ENCODE measurements around the gene RAB36.

Gene RAB36

DNA sequence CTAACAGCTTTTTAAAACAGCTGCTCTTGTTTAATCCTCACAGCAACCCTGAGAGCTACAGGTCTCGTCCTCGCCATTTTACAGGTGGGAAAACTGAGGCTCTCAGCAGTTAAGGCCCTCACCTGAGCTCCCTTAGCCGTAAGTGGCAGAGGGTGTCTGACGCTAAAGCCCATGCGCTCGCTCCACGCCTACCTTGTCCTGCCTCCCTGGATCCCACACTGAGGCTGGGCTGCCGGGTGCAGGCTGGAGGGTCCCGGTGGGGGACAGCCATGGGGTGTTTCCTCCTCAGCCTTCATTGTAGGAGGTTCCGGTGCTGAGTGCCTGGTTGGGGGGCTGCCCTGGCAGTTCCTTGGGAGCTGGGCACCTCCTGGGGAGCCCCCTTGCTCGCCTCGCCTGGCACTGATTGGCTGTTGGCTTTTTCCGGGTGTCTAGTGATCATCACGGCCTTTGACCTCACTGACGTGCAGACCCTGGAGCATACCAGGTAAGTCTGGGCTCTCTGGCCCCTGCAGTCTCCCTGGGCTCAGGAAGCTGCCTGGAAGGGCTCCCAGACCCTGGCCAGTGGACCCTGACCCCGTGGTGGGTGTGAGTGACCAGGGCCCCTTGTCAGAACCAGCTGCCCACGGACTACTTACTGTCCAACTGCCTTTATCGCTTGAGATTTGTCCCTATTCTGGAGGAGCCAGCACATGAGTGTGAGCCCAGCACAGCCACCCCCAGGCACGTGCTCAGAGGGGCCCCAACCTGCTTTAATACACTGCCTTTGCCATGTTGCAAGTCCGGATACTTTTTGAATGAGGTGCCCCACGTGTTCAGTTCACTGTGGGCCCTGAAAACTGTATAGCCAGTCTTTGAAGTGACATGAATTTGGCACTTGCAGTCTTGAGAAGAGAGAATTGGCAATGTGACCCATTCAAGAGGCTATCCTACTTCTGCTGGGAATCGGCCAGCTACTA is 12.6 kb downstream of the RAB36 start:
- DNase-seq (ENCODE audit: low read depth in 1 of 2, low spot score in 1 of 2), result no peak

DNA sequence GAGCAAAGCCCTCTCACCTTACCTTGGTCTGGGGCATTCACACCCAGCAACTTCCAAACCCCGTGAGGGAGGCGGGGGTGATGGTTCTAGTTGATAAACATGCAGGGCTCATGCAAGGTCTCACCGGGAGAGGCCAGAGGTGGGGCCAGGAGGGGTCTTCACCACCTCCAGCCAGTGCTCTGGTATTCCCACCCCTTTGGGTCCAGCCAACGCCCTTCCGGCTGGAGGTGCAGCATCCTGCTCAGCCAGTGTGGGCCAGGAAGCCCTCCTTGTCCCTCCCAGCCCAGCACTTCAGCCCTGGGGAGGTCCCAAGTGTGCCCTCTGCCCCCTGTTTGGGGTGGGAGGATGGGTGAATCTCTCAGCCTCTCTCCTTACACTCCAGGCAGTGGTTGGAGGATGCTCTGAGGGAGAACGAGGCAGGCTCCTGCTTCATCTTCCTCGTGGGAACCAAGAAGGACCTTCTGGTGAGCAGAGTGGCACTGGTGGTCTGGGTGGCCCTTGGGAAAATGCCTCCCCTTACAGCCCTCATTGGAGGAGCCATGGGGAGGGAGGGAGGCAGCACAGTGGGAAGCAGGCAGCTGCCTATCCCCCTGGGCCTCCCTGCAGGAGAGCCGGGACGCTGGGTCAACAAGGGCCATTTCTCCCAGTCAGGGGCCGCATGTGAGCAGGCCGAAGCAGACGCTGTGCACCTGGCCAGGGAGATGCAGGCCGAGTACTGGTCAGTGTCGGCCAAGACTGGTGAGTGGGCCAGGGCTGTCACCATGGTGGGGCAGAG is 13.4 kb downstream of the RAB36 start:
- no peak for DNase-seq (ENCODE audit: low read depth in 1 of 2, low spot score in 1 of 2)

DNA sequence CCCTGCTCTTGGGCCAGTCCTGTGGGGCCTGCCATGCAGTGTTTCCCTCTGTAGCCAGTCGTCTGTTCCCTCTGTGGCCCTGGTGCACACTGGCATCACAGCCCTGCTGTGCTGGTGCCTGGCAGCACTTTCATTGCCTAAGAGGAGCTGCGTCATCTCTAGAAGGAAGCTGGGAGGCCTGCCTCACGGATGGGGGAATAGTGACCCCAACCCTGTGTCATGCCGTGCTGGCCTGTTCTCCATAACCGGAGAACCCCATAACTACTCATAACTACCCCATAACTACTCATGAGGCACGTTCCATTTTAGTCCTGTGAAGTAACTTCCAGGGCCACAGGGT is 14.0 kb downstream of the RAB36 start:
- DNase-seq (ENCODE audit: low read depth in 1 of 2, low spot score in 1 of 2), result no peak

GRCh38 chr22:23161029-23161428 is 15.8 kb downstream of the RAB36 start:
- no peak for DNase-seq (ENCODE audit: low read depth in 1 of 2, low spot score in 1 of 2)

- DNase-seq (ENCODE audit: low read depth in 1 of 2, low spot score in 1 of 2), result no peak
These were observed 16.3 kb downstream of the RAB36 start for GRCh38 chr22:23161574-23161973.

DNA sequence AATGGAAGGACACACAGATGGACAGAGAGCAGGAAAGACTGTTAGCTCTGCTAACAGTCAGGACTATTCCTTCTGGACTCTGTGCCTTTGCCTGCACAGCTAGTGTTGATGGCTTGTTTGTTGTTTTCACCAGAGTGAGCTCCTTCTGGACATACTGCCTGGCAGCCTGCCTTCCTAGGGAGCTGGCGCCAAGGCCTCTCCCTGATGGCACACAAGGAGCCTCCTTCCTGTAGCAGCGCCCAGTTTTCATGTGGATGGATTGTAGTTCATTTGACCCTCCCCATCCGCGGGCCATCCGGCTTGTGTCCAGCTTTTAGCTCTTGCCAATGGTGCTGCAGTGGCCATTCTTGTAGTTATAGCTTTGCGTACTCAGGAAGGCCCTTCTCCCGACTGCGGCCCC is 18.4 kb downstream of the RAB36 start:
- no peak for DNase-seq (ENCODE audit: low read depth in 1 of 2, low spot score in 1 of 2)

DNA sequence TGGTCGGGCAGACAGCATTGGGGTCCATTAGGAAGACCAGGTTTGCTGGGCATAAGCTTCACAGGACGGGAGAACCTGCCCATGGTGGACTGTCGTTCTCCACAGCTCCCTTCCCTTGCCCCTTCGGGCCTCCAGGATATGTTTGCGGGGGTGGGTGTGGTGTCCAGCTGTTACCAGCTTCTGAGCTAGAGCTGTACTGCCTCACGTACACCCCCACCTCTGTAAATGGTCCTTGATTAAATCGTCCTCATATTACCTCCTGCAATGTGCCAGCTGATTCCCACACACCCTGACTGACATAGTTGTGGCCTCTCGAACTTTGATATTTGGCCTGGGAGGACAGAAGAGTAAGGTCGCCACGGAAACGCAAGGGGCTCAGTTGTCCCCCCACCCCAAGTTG is 18.8 kb downstream of the RAB36 start:
- DNase-seq (ENCODE audit: low read depth in 1 of 2, low spot score in 1 of 2), result no peak

DNA sequence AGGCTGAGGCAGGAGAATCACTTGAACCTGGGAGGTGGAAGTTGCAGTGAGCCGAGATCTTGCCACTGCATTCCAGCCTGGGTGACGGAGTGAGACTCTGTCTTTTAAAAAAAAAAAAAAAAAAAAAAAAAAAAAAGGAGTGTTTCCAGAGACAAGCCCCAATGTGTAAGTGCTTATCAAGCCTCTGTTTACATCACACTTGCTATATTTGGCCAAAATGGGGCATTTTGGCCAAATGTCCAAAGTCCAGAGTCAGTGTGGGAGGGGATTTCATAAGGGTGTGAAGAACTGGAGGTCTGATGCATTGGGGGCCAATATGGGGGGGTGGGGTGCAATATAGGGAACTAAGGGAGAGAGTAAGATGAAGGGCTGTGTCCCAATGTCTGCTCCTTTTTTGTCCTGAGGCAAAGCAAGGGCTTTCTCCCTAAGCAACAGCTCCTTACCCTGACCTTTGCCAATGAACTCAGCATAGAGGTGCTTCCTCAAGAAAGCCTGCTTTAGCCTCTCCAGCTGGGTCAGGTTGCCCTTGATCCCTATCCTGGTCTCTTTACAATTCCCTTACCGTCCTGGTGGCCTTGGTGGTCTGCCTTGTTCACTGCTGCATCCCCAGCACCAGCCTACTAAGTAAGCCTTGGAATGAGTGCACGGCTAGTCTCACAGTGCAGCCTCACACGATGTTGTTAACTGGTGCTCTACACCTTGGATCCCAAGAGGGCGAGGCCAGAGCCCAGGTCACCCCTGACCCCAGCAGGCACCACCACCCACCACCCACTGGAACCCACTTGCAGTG is 21.0 kb downstream of the RAB36 start:
- DNase-seq (ENCODE audit: low read depth in 1 of 2, low spot score in 1 of 2), result no peak

DNA sequence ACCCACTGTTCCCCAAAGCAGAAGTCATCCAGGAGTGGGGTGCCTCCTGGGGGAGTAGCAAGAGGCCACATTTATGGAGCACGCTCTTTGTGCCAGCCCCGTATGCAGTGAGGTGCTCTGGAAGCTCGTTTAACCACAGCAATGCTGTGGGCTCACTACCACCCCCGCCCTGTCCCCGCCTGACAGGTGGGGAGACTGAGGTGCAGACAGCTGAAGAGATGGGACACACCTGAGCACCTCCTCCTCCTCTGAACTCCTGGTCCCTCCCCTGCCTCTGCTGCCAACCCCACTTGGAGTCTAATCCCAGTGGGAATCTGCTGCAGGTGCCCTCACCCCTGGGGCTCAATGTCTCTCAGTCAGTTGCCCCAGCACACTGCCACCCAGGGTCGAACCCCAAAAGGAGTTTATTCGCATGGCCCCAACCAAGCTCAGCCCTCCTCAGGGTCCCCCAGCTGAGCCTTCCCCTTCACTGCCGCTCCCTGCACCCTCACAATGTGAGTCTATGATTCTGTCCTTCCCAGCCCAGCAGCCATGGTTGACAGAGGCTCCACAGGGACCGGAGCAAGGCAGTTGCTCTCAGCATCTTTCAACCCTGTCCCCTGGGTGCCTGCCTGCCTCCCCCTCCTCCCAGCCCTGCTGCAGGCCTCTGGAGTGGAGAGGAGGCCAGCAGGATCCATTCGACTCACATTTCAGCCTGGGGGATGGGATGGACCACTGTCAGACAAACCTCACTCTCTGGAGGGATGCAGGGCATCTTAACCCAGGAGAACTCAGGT is 21.8 kb downstream of the RAB36 start:
- no peak for DNase-seq (ENCODE audit: low read depth in 1 of 2, low spot score in 1 of 2)

- no peak for DNase-seq (ENCODE audit: low read depth in 1 of 2, low spot score in 1 of 2)
These were observed 23.2 kb downstream of the RAB36 start for GRCh38 chr22:23168391-23169042.

GRCh38 chr22:23169043-23169406 is 23.7 kb downstream of the RAB36 start:
- DNase-seq (ENCODE audit: low read depth in 1 of 2, low spot score in 1 of 2), result no peak

GRCh38 chr22:23175817-23176644 is 30.8 kb downstream of the RAB36 start:
- DNase-seq (ENCODE audit: low read depth in 1 of 2, low spot score in 1 of 2), result no peak

DNA sequence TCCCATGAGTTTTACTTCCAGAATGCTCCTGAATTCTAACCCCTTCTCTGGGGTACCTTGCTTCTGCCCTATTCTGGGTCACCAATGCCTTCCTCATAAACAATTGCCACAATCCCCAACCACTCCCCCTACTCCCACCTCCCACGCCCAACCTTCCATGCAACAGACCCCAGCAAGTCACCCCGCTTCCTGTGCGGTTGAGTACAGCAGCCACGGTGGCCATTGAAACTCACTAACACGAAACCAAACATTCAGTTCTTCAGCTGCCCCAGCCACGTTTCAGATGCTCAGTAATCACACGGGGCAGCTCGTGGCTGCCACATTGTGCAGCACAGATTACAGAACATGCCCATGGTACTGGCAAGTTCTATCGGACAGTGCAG is 31.4 kb downstream of the RAB36 start:
- no peak for DNase-seq (ENCODE audit: low read depth in 1 of 2, low spot score in 1 of 2)

DNA sequence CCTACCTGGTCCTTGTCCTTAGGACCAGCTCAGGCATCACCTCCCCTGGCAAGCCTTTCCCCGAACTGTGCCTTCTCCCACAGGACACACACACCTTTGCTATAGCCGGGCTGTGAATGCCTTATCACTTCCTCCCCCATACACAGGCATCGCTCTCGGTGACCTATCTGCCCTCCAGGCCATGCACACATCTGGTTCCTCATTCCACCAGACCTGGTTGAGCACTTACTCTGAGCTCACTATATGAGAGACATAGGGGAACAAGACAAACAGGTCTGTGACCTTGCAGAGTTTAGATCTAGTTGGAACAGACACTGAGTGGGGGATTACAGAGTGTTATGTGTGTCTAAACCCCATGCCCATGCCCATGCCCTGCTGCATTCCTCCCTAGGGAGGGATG is 31.9 kb downstream of the RAB36 start:
- no peak for DNase-seq (ENCODE audit: low read depth in 1 of 2, low spot score in 1 of 2)

- DNase-seq (ENCODE audit: low read depth in 1 of 2, low spot score in 1 of 2), result peak; percentile 28 to 51
These were observed 33.4 kb downstream of the RAB36 start for GRCh38 chr22:23178512-23179254.

DNA sequence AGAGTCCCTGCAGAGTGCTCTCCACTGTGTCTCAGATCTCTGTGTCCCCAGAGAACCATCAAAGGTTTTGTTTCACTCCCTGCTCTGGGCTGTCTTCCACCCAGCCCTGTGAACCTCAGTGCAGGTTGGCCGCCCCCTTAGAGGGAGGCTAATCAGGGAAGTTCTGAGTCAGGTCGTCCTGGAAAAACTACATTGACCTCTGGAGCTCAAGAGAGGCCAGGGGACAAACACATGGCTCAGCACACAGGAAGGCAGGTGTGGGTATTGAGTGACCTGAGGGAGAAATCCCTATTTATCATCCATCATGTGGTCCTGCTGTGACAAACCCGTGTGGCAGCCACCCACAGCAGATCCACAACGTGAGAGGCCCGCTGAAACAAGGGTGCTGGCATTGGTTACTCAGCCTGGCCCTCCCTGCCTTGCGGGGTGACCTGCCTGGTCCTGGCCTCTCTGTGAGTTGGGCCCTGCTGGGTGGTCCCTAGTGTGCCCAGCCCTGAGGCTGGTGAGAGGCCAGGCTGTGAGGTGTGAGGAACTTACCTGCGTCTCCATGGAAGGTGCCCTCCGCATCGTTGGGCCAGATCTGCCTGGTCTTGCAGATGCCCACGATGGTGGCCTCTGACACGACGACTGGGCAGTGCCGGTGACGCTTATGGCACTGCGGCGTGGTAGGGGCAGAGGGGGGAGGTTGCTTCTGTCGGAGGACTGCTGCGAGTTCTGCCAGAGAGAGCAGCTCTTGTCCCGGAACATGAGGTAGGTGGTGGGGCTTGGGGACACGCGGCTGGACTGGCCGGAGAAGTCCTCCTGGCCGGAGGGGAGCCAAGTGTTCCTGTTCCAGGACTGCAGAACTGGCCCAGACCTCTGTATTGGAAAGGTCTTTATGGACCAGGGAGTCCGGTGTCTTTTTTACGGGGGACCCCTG is 34.4 kb downstream of the RAB36 start:
- DNase-seq (ENCODE audit: low read depth in 1 of 2, low spot score in 1 of 2), result no peak

DNA sequence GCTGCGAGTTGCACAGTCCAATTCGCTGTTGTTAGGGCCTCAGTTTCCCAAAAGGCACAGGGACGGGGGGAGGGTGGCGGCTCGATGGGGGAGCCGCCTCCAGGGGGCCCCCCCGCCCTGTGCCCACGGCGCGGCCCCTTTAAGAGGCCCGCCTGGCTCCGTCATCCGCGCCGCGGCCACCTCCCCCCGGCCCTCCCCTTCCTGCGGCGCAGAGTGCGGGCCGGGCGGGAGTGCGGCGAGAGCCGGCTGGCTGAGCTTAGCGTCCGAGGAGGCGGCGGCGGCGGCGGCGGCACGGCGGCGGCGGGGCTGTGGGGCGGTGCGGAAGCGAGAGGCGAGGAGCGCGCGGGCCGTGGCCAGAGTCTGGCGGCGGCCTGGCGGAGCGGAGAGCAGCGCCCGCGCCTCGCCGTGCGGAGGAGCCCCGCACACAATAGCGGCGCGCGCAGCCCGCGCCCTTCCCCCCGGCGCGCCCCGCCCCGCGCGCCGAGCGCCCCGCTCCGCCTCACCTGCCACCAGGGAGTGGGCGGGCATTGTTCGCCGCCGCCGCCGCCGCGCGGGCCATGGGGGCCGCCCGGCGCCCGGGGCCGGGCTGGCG is 35.1 kb downstream of the RAB36 start, which contains the start of gene BCR:
Gene BCR, plus strand, starts transcription at position 209 of the 592 bp plus-strand sequence. CDS start 452 bp downstream, outside the sequence.
- DNase-seq (ENCODE audit: low read depth in 1 of 2, low spot score in 1 of 2), result peak in 1 of 2 donors; percentile 26

Data from activated CD4-positive, alpha-beta T cell treated with anti-CD3 and anti-CD28 coated beads, Interleukin-2, amount 50 U/mL, for 24 hours (primary cell).